Measurements from ENCODE around the gene ANO9.

The ANO9 gene

GRCh38 chr11:416051-416756, 25.6 kb downstream of the ANO9 start:
- Histone ChIP-seq H4K20me1 (ENCODE audit: insufficient read depth, low read length) (no peaks in the 10 kb centered on the region), H3F3A (ENCODE audit: insufficient read depth, low read length) (no peaks in the 10 kb centered on the region), H3K27me3 (ENCODE audit: insufficient read depth, low read length) (no peaks in the 10 kb centered on the region), H3K4me2 (ENCODE audit: low read length) (no peak overlapping the region), H3K4me1 (ENCODE audit: insufficient read depth, low read length, severe bottlenecking) (no peaks in the 10 kb centered on the region), H3K27ac (ENCODE audit: low read depth, low read length, poor library complexity, severe bottlenecking) (no peak overlapping the region), H2AFZ (ENCODE audit: low read length) (no peak overlapping the region), H3K9ac (ENCODE audit: low read length) (no peak overlapping the region), H3K9me3 (ENCODE audit: low read length) (no peaks in the 10 kb centered on the region), H3K79me2 (ENCODE audit: insufficient read depth, low read length) (no peaks in the 10 kb centered on the region), H3K36me3 (ENCODE audit: insufficient read depth, low read length) (no peaks in the 10 kb centered on the region), H3K9me2 (ENCODE audit: low read depth, low read length) (no peaks in the 10 kb centered on the region), H3K4me3 (ENCODE audit: low read depth, low read length, poor library complexity, severe bottlenecking) (no peak overlapping the region)
- no peak for TF ChIP-seq EZH2 (IDR thresholded peaks at IDR 0.05; ENCODE audit: borderline replicate concordance, low read length)
- TF ChIP-seq, protein P1, sequence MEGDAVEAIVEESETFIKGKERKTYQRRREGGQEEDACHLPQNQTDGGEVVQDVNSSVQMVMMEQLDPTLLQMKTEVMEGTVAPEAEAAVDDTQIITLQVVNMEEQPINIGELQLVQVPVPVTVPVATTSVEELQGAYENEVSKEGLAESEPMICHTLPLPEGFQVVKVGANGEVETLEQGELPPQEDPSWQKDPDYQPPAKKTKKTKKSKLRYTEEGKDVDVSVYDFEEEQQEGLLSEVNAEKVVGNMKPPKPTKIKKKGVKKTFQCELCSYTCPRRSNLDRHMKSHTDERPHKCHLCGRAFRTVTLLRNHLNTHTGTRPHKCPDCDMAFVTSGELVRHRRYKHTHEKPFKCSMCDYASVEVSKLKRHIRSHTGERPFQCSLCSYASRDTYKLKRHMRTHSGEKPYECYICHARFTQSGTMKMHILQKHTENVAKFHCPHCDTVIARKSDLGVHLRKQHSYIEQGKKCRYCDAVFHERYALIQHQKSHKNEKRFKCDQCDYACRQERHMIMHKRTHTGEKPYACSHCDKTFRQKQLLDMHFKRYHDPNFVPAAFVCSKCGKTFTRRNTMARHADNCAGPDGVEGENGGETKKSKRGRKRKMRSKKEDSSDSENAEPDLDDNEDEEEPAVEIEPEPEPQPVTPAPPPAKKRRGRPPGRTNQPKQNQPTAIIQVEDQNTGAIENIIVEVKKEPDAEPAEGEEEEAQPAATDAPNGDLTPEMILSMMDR (IDR thresholded peaks at IDR 0.05; ENCODE audit: low read length): no peak

- Histone ChIP-seq H3K79me2 (ENCODE audit: insufficient read depth, low read length) (no peaks in the 10 kb centered on the region), H3K9ac (ENCODE audit: low read length) (no peak overlapping the region), H3K27me3 (ENCODE audit: insufficient read depth, low read length) (no peaks in the 10 kb centered on the region), H3K4me1 (ENCODE audit: insufficient read depth, low read length, severe bottlenecking) (no peaks in the 10 kb centered on the region), H4K20me1 (ENCODE audit: insufficient read depth, low read length) (no peaks in the 10 kb centered on the region), H3K4me2 (ENCODE audit: low read length) (no peak overlapping the region), H3K27ac (ENCODE audit: low read depth, low read length, poor library complexity, severe bottlenecking) (no peak overlapping the region), H3K36me3 (ENCODE audit: insufficient read depth, low read length) (no peaks in the 10 kb centered on the region), H2AFZ (ENCODE audit: low read length) (no peak overlapping the region), H3K9me3 (ENCODE audit: low read length) (no peaks in the 10 kb centered on the region), H3K4me3 (ENCODE audit: low read depth, low read length, poor library complexity, severe bottlenecking) (no peak overlapping the region), H3K9me2 (ENCODE audit: low read depth, low read length) (no peaks in the 10 kb centered on the region), H3F3A (ENCODE audit: insufficient read depth, low read length) (no peaks in the 10 kb centered on the region)
- no peak for TF ChIP-seq EZH2 (IDR thresholded peaks at IDR 0.05; ENCODE audit: borderline replicate concordance, low read length)
- TF ChIP-seq, protein P1 (IDR thresholded peaks at IDR 0.05; ENCODE audit: low read length): no peak
Observed at GRCh38 chr11:415640-416041, 26.2 kb downstream of the ANO9 start.

GRCh38 chr11:414318-414857, 27.4 kb downstream of the ANO9 start:
- Histone ChIP-seq H3K4me3 (ENCODE audit: low read depth, low read length, poor library complexity, severe bottlenecking) (no peak overlapping the region), H3K79me2 (ENCODE audit: insufficient read depth, low read length) (no peaks in the 10 kb centered on the region), H3K4me2 (ENCODE audit: low read length) (no peak overlapping the region), H3K9ac (ENCODE audit: low read length) (no peak overlapping the region), H3F3A (ENCODE audit: insufficient read depth, low read length) (no peaks in the 10 kb centered on the region), H3K27ac (ENCODE audit: low read depth, low read length, poor library complexity, severe bottlenecking) (no peak overlapping the region), H3K9me3 (ENCODE audit: low read length) (no peaks in the 10 kb centered on the region), H4K20me1 (ENCODE audit: insufficient read depth, low read length) (no peaks in the 10 kb centered on the region), H2AFZ (ENCODE audit: low read length) (no peak overlapping the region), H3K36me3 (ENCODE audit: insufficient read depth, low read length) (no peaks in the 10 kb centered on the region), H3K9me2 (ENCODE audit: low read depth, low read length) (no peaks in the 10 kb centered on the region), H3K4me1 (ENCODE audit: insufficient read depth, low read length, severe bottlenecking) (no peaks in the 10 kb centered on the region), H3K27me3 (ENCODE audit: insufficient read depth, low read length) (no peaks in the 10 kb centered on the region; the same call in 1 of the 2 replicates)
- TF ChIP-seq, protein P1 (IDR thresholded peaks at IDR 0.05; ENCODE audit: low read length): no peak
- no peak for TF ChIP-seq EZH2 (IDR thresholded peaks at IDR 0.05; ENCODE audit: borderline replicate concordance, low read length)

All from OCI-LY1 (cell line).